ENCODE measurements around the gene DLG2.

DLG2 gene

DNA sequence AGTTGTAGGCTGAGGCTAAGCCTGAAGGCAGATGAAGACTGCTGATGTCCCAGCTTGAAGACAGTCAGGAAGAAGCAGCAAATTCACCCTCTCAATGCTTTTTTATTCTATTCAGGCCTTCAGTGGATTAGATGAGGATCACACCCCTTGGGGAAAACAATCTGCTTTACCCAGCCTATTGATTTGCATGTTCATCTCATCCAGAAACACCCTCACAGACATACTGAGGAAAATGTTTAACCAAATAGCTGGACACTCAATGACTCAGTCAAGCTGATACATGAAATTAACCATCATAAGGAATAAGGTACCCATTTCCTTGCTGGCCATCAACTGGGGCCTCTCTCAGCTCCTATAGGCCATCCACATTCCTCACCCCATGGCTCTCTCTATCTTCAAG lies 1791.1 kb downstream of the DLG2 start:
- no peak for TF ChIP-seq CTCF (IDR thresholded peaks at IDR 0.05; ENCODE audit: borderline replicate concordance, insufficient read depth, low read depth, low read length)
- no peak overlapping the region for H3K4me3 ChIP-seq (ENCODE audit: low read depth, low read length)

GRCh38 chr11:83835423-83835822 lies 1791.7 kb downstream of the DLG2 start:
- no peak for TF ChIP-seq CTCF (IDR thresholded peaks at IDR 0.05; ENCODE audit: borderline replicate concordance, insufficient read depth, low read depth, low read length)

DNA sequence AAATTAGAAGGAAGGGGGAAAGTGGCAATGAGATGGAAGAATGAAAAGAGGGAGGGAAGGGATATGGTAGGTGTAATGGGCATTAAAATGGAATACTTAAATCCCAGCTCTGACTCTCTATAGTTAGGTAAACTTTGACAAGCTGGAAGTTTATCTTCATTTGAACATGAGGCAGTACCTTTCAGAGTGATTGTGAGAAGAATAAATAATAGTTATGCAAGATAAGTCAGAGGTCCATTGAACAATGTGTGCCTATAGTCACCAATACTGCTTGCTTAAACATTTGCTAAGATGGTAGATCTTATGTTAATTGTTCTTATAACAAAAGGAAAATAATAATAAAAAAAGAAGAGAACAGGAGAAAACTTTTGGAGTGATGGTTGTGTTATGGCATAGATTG lies 1795.2 kb downstream of the DLG2 start:
- TF ChIP-seq CTCF (IDR thresholded peaks at IDR 0.05; ENCODE audit: borderline replicate concordance, insufficient read depth, low read depth, low read length) = no peak
- H3K4me3 ChIP-seq (ENCODE audit: low read depth, low read length) = no peak overlapping the region

More at GRCh38 chr11:83835423-83835822, 1791.7 kb downstream of the DLG2 start:
- no peak overlapping the region for H3K4me3 ChIP-seq (ENCODE audit: low read depth, low read length)

DNA sequence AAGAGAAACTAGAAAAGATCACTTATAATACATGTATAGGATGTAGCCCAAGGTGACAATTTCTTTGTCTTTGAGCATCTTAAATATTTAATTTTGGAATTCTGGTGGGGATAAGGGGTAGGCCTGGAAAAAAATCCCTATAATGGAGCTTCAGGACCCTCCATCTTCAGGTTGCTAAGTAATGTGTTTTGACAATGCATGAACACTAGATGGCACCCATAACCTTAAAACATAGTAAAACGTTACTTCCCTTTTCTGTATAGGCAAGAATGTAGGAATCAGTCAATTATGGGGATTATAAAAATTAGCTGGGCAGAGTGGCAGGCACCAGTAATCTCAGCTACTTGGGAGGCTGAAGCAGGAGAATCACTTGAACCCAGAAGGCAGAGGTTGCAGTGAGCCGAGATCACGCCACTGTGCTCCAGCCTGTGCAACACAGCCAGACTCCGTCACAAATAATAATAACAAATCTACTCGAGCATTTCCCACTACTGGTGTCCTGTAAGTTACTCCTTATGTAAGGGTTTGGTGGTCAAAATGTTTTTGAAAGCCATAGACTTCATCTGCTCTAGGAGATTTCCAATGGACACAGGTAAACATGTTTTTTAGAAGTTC lies 1799.1 kb downstream of the DLG2 start:
- H3K4me3 ChIP-seq (ENCODE audit: low read depth, low read length) = no peak overlapping the region
- TF ChIP-seq CTCF (IDR thresholded peaks at IDR 0.05; ENCODE audit: borderline replicate concordance, insufficient read depth, low read depth, low read length) = peak; percentile 48; the same call in 1 of the 2 replicates

DNA sequence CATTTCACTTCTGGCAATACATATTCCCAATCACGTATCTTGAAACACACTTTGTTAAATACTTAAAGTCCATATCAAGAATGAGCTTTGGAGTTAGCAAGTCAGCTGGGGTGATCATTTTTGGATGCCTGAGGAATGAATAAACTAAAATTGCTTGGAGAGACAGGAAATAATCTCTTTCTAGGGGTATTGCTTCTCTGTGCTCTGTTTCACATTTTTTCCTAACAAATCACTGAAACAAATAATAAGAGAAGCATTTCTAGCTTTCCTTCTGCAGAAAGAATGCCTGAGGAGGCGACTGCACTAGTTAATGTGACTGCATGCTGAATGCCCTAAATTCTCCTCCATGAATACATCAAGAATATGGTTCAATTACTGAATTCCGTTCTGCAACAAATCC lies 1799.6 kb downstream of the DLG2 start:
- H3K4me3 ChIP-seq (ENCODE audit: low read depth, low read length) = no peak overlapping the region
- no peak for TF ChIP-seq CTCF (IDR thresholded peaks at IDR 0.05; ENCODE audit: borderline replicate concordance, insufficient read depth, low read depth, low read length)

GRCh38 chr11:83826078-83826477 lies 1801.1 kb downstream of the DLG2 start:
- H3K4me3 ChIP-seq (ENCODE audit: low read depth, low read length) = no peak overlapping the region
- no peak for TF ChIP-seq CTCF (IDR thresholded peaks at IDR 0.05; ENCODE audit: borderline replicate concordance, insufficient read depth, low read depth, low read length)

DNA sequence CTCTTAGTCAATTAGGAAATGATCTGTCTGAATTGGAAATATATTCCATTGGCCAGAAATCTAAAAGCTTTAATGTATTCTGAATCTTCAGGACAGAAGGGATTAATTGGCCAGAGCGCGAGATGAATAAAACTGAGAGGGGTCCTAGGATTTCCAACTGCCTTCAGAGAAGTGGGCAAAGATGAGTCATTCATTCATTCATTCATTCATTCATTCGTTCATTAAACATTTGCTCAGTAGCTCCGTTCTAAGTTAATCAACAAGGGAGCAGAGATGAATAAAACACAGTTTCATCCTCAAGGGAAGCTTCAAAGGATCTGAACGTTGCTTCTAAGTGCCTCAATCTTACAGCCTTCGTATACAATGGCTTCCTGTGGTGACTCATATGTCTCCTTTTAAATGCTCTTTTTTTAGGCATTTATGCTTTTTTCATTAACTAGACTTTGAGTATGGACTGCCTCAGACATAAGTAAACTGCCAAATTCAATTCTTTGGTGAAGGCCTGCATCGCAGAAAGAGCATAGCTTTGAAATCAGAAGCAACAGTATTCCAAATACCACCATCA lies 1803.6 kb downstream of the DLG2 start:
- no peak for TF ChIP-seq CTCF (IDR thresholded peaks at IDR 0.05; ENCODE audit: borderline replicate concordance, insufficient read depth, low read depth, low read length)
- H3K4me3 ChIP-seq (ENCODE audit: low read depth, low read length) = no peak overlapping the region

All from GM12875 (cell line).